Omental fat pad (tissue), 4 donors: ENCODE measurements around the gene ARHGAP20. TPM values are rescaled to one million over a fixed set of nuclear protein-coding genes. Genes with fewer than 3 reads are reported as not detected.
A peak's percentile ranks its signal among the peaks of the same experiment; 100 is the strongest.

Experiments
- ATAC-seq: fragments of 150-250 bp; one replicate; pipeline ENCODE4 v1.9.1; 2016; ENCODE audit warnings: mild to moderate bottlenecking, moderate library complexity; ENCODE audit not compliant: low FRiP score
- DNase-seq: peaks from one replicate; pipeline ENCODE4 v3.0.0-alpha.2; 2019; ENCODE audit warnings: low spot score
- CTCF ChIP-seq, 3 donors: fragments of 450-650 bp; IDR thresholded peaks; one replicate each; pipeline ENCODE4 v1.5.1; 2016 to 2017; ENCODE audit warnings: antibody characterized with exemption in 3 of 3, mild to moderate bottlenecking in 3 of 3, moderate library complexity in 2 of 3
- total RNA-seq, 4 donors: library from RNA; depleted of rRNA; stranded (reverse); fragments of >200 nt; gene quantifications; one replicate each; pipeline ENCODE4 v1.1.0, GENCODE V29; 2016

The ARHGAP20 gene
- total RNA-seq, 4 donors from 2014 or later, result 10.8 to 29.1 (median 16.6) TPM

- no peak for ATAC-seq
- DNase-seq, result no peak
- TF ChIP-seq CTCF (IDR thresholded peaks at IDR 0.05), result no peak
Observed at GRCh38 chr11:110538154-110538553, 174.1 kb downstream of the ARHGAP20 start.

GRCh38 chr11:110530900-110531741, 181.1 kb downstream of the ARHGAP20 start:
- no peak for TF ChIP-seq CTCF (IDR thresholded peaks at IDR 0.05)
- ATAC-seq (peak; percentile 37), DNase-seq (no peak)

GRCh38 chr11:110529043-110529442, 183.2 kb downstream of the ARHGAP20 start:
- ATAC-seq (no peak), DNase-seq (no peak)
- no peak for TF ChIP-seq CTCF (IDR thresholded peaks at IDR 0.05)

DNA sequence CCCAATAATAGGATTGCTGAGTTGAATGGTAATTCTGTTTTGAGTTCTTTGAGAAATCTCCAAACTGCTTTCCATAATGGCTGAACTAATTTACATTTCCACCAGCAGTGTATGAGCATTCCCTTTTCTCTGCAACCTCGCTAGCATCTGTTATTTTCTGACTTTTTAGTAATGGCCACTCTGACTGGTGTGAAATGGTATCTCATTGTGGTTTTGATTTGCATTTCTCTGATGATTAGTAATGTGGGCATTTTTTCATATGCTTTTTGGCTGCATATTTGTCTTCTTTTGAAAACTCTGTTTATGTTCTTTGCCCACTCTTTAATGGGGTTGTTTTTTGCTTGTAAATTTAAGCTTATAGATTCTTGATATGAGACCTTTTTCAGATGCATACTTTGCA, 185.1 kb downstream of the ARHGAP20 start:
- DNase-seq, result no peak
- ATAC-seq, result no peak
- TF ChIP-seq CTCF (IDR thresholded peaks at IDR 0.05), result no peak
